GM21390 (cell line): ENCODE results near the gene HIBADH.

ENCODE experiments used
- ATAC-seq: cut with Tn5 transposase; IDR thresholded peaks from one replicate; pipeline ENCODE4 v1.9.1; 2021; ENCODE audit not compliant: unreplicated experiment

HIBADH gene

DNA sequence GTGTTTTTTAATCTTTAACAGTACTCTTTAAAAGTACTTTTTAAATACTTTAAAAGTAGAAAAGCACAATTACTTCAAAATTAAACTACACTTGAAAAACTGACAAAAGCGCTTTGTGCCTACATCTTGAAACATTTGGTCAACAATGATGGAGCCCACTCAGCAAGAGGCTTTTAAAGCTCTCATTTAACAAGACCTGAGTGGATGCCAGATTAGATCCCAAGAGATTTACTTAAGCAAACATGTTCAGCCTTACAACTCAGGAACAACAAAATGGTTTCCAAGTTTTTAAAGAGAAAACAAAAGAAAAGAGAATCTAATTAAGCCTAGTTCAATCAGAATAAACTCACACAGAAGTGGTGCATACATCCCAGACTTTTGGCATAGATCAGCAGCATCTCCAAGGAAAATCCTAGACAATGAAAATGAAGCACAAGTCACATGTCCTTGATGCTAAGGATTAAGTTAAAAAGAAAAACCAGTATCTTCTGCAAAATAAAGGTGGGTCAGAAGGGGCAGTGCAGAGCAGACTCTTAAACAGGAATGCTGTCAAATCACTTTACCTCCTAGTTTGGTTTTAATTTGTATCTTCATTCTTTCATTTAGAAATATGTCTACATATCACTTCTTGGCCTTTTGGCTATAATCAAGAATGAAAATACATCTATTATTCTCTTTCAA lies 26.2 kb downstream of the HIBADH start:
- no peak for ATAC-seq

DNA sequence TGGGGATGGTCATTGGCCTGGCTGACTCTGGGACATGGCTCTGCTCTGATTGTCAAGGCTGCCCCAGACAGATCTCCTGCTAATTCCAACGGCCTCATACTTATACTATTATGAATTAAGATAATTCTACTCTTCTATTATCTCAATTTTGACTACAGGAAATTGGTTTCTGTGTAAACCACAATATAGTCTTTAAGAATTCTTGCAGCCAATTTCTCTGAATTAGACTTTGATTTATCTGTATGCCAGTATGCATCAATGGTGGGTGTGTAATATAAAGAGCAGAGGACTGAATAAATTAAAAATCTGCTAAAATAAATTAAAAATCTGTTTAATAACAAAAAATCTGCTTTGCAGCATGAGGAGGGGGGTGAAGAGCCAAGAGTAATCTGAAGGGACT lies 27.0 kb downstream of the HIBADH start:
- ATAC-seq, result no peak

DNA sequence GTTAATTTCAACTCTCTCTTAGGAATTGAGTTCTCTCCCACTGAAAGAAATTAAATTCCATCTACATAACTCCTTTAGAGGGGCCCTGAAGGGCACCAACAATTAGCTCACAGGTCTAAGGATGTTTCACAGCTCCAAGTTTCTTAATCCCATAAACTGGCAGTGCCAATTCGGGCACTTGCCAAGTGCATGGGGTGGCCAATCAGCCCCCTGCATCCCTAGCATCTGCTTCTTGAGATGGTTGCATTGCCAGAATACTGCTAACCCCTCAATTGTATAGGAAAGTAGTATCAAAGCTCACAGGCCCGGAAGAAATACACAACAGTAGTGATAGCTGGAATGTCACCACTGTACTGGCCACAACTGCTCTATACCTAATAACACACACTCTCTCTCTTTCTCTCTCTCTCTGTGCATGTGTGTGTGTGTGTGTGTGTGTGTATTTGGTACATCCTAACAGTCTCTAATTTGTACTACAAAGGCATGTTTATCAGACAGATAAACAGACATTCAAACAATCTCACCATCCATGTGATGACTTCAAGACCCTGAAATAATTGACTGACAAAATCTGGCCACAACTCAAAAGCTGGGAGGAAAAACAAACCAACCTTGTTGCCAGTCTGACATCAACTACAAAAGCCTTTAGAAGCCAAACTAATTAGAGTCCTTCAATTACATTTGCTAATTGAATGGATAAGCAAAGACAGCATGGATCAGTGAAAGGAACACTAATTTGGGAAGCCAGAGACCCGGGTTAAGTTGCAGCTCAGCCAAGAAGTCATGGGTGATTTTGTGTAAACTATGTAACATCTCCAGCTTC lies 27.8 kb downstream of the HIBADH start:
- ATAC-seq, result no peak

DNA sequence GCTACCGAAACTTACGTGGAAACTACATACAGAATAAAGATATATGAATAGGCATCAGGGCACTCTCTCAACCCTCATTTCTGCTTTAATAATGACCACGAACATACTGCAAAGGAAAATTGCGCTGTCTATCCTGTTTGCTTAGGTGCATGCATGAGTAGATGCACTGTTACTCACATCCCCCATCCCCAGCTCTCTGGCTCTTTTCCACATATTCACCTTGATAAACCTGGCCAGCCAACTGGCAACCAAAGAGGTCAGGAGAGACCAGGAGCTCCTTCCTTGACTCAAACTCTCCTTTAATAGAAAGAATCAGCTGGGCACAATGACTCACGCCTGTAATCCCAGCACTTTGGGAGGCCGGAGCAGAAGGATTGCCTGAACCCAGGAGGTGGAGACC lies 29.6 kb downstream of the HIBADH start:
- no peak for ATAC-seq

DNA sequence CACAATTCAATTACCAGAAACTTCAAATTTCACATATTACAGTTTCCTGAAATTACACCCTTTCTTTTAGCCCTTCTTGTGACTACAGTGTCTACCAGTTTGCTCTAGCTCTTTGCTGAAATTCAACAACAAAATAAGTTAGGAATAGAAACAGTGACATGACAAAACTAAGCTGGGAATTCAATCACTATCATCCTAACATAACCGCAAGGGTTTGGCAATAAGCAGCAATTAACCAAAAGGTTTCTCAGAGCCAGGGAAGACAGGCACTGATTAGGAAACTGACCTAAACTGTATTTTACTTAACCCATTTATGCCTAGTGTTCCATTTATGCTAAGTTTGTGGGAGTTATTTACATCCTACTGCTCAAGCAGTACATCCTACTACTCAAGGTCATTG lies 31.3 kb downstream of the HIBADH start:
- no peak for ATAC-seq

DNA sequence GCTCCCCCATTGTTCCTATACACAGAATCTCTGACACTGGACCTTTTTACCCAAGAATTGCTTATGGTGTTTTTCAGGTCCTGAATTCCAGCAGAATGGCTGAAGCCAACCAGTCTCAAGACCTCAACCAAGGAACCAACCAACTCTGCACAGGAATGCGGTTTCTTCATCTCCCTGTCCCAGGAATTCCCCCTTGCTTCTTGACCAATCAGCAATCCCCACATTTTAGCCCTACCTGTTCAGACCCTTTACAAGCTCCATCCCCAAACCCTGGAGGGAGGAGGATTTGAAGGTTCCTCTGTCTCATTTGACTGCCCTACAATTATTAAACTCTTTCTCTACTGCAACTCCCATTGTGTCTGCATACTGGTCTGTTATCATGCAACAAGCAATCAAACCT lies 35.5 kb downstream of the HIBADH start:
- ATAC-seq, result no peak

DNA sequence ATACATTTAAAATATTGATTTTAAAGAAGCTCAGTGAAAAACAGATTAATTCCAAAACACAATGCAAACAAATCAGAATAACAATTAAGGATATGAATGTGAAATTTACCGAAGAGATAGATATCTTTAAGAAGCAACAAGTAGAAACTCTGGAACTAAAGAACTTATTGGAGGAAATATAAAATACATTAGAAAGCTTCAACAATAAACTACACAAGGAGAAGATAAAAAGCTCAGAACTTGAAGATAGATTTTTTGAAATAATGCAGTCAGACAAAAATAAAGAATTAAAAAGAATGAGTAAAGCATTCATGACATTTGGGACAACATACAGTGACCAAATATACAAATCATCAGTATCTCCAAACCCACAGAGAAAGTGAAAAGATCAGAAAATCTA lies 43.2 kb downstream of the HIBADH start:
- no peak for ATAC-seq

DNA sequence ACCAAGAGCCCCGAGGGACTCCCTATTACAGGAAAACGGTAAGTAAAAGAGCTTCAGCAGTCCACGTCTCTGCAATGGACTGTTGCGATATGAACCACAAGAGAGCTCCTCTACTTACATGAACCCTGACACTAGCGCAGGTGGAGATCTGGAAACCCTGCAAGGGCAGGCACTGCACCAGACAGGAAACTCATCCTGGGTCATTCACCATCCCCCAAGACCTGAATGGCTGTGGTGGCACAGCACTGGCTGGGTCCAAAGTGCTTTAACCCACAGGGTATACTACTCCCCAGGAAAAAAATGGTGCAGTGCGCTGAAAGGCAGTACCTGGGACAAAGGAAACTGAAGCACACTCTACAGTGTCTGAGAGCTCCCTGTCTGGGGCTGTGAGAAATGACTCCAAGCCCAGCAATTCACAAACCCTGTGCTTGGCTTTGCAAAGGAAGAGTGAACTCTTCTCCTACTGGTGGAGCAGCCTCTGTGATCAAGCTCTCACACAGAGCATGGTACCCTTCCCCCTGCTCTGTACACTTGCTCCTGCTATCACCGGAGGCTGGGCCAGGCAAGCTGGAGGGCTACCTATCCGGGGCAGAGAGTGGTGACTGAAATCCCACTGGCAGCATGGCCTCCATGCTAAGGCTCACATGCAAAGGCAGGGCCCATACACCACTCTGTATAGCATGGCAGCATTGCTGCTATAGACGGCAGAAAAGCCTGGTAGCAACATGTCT lies 44.9 kb downstream of the HIBADH start:
- ATAC-seq, result no peak

DNA sequence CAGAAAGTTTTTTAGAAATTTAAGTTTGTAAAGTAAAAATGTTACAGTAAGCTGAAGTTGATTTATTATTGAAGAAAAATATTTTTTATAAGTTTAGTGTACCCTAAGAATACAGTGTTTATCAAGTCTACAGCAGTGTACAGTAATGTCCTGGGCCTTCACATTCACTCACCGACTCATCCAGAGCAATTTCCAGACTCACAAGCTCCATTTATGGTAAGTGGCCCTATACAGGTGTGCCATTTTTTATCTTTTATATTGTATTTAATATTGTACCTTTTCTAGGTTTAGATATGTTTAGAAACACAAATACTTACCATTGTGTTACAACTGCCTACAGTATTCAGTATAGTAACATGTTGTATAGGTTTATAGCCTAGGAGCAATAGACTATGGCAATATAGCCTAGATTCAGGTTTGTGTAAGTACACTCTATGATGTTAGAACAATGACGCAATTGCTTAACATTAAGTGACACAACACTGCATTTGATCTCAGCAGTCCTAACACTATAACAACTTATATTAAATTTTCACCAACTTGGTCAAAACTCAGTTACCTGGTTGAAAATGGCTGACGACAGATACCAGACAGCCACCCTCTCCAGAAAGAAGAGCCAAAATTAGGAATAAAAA lies 45.7 kb downstream of the HIBADH start:
- no peak for ATAC-seq

DNA sequence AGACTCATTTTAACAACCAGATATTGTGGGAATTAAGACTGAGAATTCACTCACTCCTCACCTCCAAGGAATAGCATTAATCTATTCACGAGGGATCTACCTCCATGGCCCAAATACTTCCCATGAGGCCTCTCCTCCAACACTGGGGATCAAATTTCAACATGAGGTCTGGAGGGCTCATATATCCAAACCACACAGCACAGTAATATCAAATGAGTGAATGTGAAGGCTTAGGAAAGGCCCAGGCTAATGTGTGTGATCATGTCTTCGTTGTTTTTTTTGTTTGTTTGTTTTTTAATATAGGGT lies 46.5 kb downstream of the HIBADH start:
- no peak for ATAC-seq

DNA sequence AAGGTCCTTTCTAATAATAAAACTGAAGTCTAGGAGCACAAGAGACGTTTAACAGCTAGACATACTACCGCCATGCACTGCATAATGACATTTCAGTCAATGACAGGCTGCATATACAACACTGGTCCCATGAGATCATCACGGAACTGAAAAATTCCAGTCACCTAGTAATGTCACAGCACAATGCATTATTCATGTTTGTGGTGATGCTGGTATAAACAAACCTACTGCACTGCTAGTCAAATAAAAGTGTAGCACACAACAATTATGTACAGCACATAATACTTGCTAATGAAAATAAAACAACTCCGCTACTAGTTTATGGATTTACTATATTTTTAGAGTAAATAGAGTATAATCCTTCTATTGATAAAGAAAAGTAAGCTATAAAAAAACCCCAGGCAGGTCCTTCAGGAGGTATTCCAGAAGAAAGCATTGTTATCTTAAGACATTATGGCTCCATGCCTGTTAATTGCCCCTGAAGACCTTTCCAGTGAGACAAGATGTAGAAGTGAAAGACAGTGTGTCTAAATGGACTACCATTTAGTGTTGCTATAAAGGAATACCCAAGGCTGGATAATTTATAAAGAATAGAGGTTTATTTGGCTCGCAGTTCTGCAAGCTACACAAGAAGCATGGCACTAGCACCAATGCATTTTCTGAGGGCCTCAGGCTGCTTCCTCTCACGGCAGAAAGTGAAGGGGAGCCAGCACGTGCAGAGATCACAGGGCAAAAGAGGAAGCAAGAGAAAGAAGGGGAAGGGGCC lies 47.1 kb downstream of the HIBADH start:
- ATAC-seq, result no peak

DNA sequence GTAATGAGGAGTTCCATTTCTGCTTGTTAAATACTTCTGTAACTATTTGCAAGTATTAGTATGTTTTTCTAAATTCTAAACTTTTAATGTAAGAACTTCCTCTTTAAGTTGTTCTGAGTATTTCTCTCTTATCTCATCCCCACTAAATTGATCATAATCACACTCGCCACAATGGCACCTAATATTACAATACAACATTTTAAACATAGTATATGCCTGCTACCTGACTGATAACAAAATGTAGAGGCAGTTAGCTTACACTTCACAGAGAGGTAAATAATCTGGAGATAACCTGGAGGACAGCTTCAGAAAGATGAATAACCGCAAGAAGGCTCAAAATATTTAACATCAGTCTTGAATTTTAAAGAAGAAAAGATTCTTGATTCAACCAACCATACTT lies 48.6 kb downstream of the HIBADH start:
- ATAC-seq, result no peak

DNA sequence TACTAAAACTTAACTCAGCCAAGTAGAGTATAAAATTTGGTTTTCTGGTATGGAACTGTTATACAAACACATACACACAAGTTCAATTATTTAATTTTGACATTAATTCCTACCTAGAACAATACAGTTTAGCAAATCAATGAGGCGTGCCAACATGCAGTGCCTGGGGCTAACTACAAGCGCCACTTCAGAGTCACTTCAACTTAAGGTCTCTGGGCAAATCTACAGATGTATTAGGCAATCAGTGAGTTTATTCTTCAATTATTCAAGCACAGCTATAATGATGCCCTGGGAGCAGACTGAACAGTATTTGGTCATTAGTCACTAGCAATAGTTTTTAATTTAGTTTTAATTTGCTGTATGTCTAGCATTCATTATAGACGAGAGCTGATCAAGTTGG lies 51.6 kb downstream of the HIBADH start:
- no peak for ATAC-seq

DNA sequence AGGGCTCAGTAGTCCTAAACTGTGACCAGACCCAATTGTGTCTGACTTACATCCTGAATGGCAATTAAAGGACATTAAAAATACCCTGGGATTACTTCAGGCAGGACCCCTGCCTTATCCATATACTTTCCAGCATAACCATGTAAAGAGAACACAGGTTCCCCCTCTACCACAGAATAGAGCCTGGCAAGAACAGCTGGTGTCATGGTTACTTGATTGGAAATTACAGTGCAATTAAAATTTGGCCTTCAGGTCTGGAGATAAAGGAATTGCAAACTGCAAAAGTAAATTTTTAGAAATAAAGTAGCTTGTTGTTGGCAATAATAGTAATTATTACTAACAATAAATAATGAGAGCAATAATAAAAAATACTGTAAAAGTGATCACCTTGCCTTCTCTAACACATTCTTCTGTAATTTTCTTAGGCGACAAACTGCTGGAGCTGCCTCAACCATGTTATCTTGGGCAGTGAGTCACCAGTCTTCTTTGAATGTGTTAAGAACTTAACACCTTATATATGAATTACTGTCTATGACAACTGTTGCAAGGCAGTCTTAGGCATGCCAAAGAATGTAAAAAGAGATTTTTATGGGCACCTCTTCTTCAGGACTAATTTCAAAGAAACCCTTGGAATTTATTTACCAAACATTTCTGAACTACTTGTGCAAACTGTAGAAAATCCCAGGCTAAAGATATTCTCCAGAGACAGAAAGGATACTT lies 53.7 kb downstream of the HIBADH start:
- ATAC-seq, result no peak

DNA sequence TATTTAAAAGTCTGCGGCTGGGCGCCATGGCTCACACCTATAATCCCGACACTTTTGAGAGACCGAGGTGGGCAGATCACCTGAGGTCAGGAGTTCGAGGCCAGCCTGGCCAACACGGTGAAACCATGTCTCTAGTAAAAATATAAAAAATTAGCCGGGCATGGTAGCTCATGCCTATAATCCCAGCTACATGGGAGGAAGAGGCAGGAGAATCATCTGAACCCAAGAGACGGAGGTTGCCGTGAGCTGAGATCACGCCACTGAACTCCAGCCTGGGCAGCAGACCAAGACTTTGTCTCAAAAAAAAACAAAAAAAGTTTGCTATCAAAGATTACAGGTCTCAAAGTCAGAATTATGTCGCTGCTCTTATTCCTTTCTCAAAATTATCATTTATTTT lies 55.5 kb downstream of the HIBADH start:
- ATAC-seq, result no peak

DNA sequence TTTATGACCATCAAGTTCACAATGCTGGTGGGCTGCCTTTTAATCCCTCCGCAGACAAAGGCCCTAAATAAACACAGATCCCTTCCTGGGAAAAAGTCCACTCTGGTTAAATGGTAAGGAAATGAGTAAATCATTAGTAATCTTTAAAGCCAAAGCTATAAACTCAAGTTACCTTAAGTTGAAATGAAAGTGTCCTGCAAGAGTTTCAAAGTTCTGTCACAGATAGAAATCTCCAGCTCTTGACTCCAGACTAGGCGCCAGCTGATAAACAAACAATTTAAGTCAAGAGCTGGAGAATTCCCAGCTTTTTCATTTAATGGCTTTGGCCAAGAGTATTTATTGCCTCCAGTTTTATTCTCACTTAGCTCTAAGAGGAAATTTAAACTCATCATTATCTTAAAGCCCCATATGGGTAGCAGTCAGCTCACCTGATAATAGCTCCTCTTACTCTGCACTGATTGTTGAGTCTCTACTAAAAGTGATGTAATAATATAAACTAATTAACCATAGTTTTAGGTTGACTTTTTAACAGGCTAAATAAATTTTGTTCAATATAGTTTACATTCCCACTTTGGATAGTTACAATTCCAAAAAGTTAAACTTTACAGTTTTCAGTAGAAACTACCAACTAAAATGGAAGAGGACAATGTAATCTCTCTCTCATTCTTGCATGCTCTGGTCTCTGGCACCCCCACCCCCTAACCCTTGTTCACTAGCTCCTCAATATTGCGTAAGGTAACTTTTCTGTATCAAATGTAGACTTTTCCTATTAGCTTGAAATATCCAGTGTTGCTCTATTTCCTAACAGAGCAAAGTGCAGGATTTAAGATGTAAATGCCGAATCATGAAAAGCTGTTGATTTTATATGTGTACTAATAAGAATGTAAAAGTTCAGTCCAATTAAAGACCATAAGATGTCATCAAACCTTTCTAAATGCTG lies 56.1 kb downstream of the HIBADH start:
- ATAC-seq, result no peak

DNA sequence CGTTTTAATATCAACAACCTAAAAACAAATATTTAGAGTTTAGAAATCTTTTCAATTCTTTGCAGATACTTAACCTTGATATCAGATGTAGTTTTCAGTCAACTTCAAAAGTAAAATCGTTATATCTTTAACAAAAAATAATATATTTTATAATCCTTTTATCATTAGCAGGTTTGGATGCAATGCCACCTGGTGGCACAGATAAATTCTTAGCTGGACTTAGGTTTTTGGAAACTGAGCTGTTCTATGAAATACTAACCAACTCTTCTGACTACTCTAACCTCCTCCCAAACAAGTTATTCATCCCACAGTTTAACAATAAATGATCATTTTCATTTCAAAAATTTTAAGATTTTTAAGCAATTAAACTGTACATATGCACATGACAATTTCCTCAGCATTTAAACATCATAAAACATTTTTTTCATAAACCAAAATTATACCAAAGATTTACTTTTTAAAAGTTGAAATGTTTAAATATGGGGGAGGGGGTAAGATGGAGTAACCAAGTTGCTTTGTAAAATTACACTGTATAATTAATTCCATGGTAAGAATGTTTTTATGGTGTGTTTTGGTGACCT lies 56.9 kb downstream of the HIBADH start:
- ATAC-seq, result no peak

DNA sequence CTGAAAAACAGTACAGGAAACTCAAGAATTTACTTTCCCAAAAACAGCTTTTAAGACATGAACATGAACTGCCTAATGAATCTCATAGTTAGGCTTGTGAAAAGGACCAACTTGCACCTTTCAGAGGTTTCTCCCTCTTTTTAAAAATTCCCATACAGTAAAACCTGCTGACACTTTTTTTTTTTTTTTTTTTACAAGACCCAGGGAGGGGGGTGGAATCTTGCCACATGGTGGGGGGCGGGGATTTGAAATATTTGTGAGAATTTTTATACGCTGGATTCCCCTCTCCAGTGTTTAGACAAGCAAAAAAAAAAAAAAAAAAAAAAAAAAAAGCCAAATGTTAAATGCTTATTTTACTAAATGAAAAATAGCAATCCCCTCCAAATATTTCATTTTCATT lies 57.4 kb downstream of the HIBADH start:
- no peak for ATAC-seq

DNA sequence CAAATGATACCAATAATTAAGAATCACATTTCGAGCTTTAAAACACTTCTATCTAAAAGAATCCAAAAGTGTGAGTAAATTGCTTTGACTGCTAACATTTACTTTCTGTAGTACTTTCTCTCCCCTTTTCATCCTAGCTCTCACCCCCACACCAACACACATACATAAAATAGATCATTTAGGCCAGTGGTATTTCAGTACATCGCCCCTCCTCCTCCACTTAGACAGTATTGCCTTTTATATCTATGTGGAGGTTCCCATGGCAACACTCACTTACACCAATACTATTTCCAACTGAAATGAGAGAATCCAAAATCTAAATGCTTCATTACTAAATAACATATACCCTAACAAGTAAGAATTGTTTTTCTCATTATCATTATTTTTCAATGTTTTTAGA lies 58.9 kb downstream of the HIBADH start:
- ATAC-seq, result no peak
